ENCODE results near the gene AP5Z1.

The AP5Z1 gene

DNA sequence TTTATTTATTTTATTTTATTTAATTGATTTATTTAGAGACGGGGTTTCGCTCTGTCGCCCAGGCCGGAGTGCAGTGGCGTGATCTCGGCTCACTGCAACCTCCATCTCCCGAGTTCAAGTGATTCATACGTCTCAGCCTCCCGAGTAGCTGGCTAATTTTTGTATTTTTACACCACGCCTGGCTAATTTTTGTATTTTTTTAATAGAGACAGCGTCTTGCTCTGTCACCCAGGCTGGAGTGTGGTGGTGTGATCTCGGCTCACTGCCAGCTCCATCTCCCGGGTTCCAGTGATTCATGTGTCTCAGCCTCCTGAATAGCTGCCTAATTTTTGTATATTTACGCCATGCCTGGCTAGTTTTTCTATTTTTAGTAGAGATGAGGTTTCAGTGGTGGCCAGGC is 34.2 kb downstream of the AP5Z1 start:
- no peak for DNase-seq (ENCODE audit: low spot score)
- H3K27ac ChIP-seq: no peak overlapping the region
- TF ChIP-seq, protein P1, sequence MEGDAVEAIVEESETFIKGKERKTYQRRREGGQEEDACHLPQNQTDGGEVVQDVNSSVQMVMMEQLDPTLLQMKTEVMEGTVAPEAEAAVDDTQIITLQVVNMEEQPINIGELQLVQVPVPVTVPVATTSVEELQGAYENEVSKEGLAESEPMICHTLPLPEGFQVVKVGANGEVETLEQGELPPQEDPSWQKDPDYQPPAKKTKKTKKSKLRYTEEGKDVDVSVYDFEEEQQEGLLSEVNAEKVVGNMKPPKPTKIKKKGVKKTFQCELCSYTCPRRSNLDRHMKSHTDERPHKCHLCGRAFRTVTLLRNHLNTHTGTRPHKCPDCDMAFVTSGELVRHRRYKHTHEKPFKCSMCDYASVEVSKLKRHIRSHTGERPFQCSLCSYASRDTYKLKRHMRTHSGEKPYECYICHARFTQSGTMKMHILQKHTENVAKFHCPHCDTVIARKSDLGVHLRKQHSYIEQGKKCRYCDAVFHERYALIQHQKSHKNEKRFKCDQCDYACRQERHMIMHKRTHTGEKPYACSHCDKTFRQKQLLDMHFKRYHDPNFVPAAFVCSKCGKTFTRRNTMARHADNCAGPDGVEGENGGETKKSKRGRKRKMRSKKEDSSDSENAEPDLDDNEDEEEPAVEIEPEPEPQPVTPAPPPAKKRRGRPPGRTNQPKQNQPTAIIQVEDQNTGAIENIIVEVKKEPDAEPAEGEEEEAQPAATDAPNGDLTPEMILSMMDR (conservative IDR thresholded peaks at IDR 0.05; ENCODE audit: low read depth): no peak
- CTCF ChIA-PET: interaction anchor here (0.8 kb wide), 1 partner anchor 14 kb away, joined by 3 read pairs; no protein-coding TSS in a partner anchor
- POLR2A ChIA-PET (ENCODE audit: low non-redundant PET): interaction anchor here (0.6 kb wide), 1 partner anchor 35 kb away, joined by 4 read pairs; the partner anchor contains the start of gene AP5Z1

DNA sequence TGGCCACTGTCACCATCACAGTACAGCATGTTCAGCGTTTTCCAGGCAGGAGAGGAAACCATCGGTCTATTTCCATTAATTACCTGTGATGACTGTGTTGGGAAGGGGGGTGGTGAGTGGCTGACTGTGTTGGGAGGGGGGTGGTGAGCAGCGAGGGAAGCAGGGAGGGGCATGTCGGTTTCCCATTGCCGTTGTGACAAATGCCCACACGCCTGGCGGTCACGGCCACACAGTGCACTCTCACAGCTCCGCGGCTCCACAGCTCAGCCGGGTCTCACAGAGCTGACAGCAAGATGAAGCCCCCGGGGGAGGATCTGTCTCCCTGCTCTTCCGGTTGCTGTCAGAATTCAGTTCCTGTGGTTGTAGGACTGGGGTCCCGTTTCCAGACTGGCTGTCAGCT is 39.0 kb downstream of the AP5Z1 start:
- no peak for DNase-seq (ENCODE audit: low spot score)
- POLR2A ChIA-PET (ENCODE audit: low non-redundant PET): no interaction called here
- no peak overlapping the region for H3K27ac ChIP-seq
- TF ChIP-seq, protein P1 (conservative IDR thresholded peaks at IDR 0.05; ENCODE audit: low read depth): no peak
- CTCF ChIA-PET: no interaction called here

- no peak overlapping the region for H3K27ac ChIP-seq
- ChIA-PET POLR2A (ENCODE audit: low non-redundant PET) (no interaction called here), CTCF (interaction anchor here (0.8 to 1.4 kb wide), 2 partner anchors 16 to 53 kb away, joined by 3 to 4 read pairs; no protein-coding TSS in a partner anchor)
- no peak for DNase-seq (ENCODE audit: low spot score)
- TF ChIP-seq, protein P1 (conservative IDR thresholded peaks at IDR 0.05; ENCODE audit: low read depth): no peak
These were observed 39.7 kb downstream of the AP5Z1 start for GRCh38 chr7:4815121-4815520.

GRCh38 chr7:4815609-4816418 is 40.4 kb downstream of the AP5Z1 start:
- CTCF ChIA-PET: interaction anchor here (0.8 to 1.4 kb wide), 2 partner anchors 17 to 52 kb away, joined by 3 to 4 read pairs; no protein-coding TSS in a partner anchor

DNA sequence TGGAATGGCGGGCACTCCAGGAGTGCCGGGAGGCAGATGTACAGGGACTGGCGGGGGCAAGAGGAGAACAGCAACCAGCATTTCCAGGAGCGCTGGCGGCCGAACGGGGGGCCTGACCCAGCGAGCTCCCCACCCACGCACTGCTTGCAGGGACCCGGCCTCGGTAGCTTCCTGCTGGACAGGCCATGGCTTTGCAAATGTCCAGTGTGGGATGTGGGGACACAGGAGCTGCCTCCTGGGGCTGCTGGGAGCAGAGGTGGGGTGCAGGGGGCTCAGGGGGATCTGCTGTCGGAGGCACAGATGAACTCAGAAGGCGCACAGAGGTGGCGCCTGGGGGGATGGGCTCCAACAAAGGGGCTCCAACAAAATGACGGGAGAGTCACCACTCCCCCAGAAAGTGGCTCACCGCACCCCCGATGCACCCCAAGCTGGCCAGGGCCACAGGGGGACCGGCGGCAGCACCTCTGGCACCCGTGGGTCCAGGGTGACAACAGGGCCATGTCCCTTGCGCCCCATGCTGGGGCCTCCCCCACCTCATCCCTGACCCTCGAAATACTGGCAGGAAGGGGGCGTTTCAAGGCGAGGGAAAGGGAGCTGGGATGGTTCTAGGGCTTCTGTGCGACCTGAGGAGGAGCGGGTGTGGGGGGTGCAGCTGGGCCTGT is 41.1 kb downstream of the AP5Z1 start:
- no peak for DNase-seq (ENCODE audit: low spot score)
- no peak overlapping the region for H3K27ac ChIP-seq
- CTCF ChIA-PET: interaction anchor here (0.5 to 1.4 kb wide), 4 partner anchors 12 to 29 kb away, joined by 4 to 6 read pairs (median 4); no protein-coding TSS in a partner anchor
- POLR2A ChIA-PET (ENCODE audit: low non-redundant PET): no interaction called here
- TF ChIP-seq, protein P1 (conservative IDR thresholded peaks at IDR 0.05; ENCODE audit: low read depth): no peak

More at GRCh38 chr7:4815609-4816418, 40.4 kb downstream of the AP5Z1 start:
- DNase-seq (ENCODE audit: low spot score): no peak
- no peak overlapping the region for H3K27ac ChIP-seq
- POLR2A ChIA-PET (ENCODE audit: low non-redundant PET): no interaction called here
- TF ChIP-seq, protein P1 (conservative IDR thresholded peaks at IDR 0.05; ENCODE audit: low read depth): no peak

DNA sequence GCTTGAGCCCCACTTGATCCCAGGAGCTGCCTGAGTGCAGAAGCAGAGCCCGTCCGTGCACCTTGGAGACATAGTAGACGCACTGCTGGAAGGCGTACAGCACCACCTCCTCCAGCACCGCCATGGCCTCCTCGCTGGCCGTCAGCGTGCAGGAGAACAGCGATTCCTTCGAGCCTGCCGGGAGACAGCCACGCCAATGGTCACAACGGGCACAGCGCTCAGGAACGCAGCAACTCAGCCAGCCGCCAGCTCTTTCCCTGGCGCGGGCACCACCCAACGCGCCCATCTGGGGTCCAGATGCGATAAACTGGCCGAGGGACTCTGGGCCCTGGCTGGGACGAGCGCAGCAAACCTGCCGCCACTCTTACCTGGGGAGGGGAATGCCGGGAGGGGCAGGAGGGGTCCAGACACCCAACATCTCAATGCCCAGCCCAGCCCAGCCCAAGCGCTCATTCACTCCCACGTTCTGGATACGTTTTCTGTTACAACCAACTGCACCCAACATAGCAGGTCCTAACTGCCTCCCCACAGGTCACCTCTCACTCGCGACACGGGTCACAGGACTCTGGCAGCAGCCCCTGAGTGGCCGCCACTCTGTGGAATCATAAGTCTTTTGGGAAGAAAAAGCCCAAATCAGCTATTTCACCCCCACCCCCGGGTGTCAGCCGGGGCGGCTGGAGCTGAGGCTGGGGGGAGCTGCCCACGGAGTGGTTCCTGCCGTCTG is 41.9 kb downstream of the AP5Z1 start:
- CTCF ChIA-PET: interaction anchor here (0.5 to 1.2 kb wide), 3 partner anchors 11 to 29 kb away, joined by 4 to 6 read pairs (median 5); no protein-coding TSS in a partner anchor
- POLR2A ChIA-PET (ENCODE audit: low non-redundant PET): no interaction called here
- H3K27ac ChIP-seq: no peak overlapping the region
- DNase-seq (ENCODE audit: low spot score): no peak
- TF ChIP-seq, protein P1 (conservative IDR thresholded peaks at IDR 0.05; ENCODE audit: low read depth): no peak
